Measurements from ENCODE around the gene FRS2.

- no peak for TF ChIP-seq EZH2 (IDR thresholded peaks at IDR 0.05)
- no peak for TF ChIP-seq POLR2AphosphoS5 (IDR thresholded peaks at IDR 0.05; ENCODE audit: borderline replicate concordance, low read depth, low read length)
These were observed 10.7 kb upstream of the FRS2 start for GRCh38 chr12:69459477-69459876.
